GM23338 (cell line): ENCODE measurements around the gene SLC9A3. TPM values are rescaled to one million over a fixed set of nuclear protein-coding genes. Genes with fewer than 3 reads are reported as not detected.

Experiments used
- ATAC-seq: fragments of 200-7000 bp; cut with Tn5 transposase; 3 replicates; pipeline ENCODE4 v1.9.1; 2020
- DNase-seq: peaks from one replicate; pipeline ENCODE4 v3.0.0-alpha.2; 2015; ENCODE audit warnings: low spot score
- H2AFZ ChIP-seq: fragments of 200-600 bp; sonication (generic); 2 replicates; pipeline ENCODE4 v1.8.0; 2016; ENCODE audit warnings: antibody characterized with exemption, mild to moderate bottlenecking, moderate library complexity
- H3F3A ChIP-seq: fragments of 200-600 bp; sonication (generic); replicated peaks from 2 replicates; pipeline ENCODE4 v1.8.0; 2017; ENCODE audit warnings: antibody characterized with exemption, mixed run types, low read depth
- H3K27ac ChIP-seq: fragments of 200-600 bp; sonication (generic); 2 replicates; pipeline ENCODE4 v1.6.1; 2016; ENCODE audit warnings: low read depth
- H3K27me3 ChIP-seq: fragments of 200-600 bp; sonication (generic); 2 replicates; pipeline ENCODE4 v1.8.0; 2016; ENCODE audit warnings: mild to moderate bottlenecking, mixed run types, moderate library complexity; ENCODE audit not compliant: insufficient read depth
- H3K36me3 ChIP-seq: fragments of 200-600 bp; sonication (generic); 2 replicates; pipeline ENCODE4 v1.8.0; 2016; ENCODE audit warnings: mild to moderate bottlenecking; ENCODE audit not compliant: insufficient read depth
- H3K4me1 ChIP-seq: fragments of 200-600 bp; sonication (generic); 2 replicates; pipeline ENCODE4 v1.8.0; 2016; ENCODE audit warnings: mild to moderate bottlenecking, moderate library complexity; ENCODE audit not compliant: insufficient read depth
- H3K4me2 ChIP-seq: fragments of 200-600 bp; sonication (generic); 2 replicates; pipeline ENCODE4 v1.7.1; 2017; ENCODE audit warnings: mixed run types
- H3K4me3 ChIP-seq: fragments of 200-600 bp; sonication (generic); 2 replicates; pipeline ENCODE4 v1.6.1; 2016; ENCODE audit warnings: mixed run types
- H3K79me2 ChIP-seq: fragments of 200-600 bp; sonication (generic); replicated peaks from 2 replicates; pipeline ENCODE4 v1.8.0; 2017; ENCODE audit warnings: mild to moderate bottlenecking; ENCODE audit not compliant: insufficient read depth
- H3K9me2 ChIP-seq: fragments of 200-600 bp; sonication (generic); 2 replicates; pipeline ENCODE4 v1.8.0; 2017; ENCODE audit not compliant: insufficient read depth
- H4K20me1 ChIP-seq: fragments of 200-600 bp; sonication (generic); replicated peaks from 2 replicates; pipeline ENCODE4 v1.8.0; 2017; ENCODE audit warnings: mild to moderate bottlenecking; ENCODE audit not compliant: insufficient read depth
- H3K27ac Mint-ChIP-seq: 2 replicates; pipeline ENCODE4 v1.8.0; 2020; ENCODE audit warnings: inconsistent platforms, mild to moderate bottlenecking, moderate library complexity, mixed read lengths
- H3K27me3 Mint-ChIP-seq: 3 replicates; pipeline ENCODE4 v1.8.0; 2022; ENCODE audit warnings: low read depth, mild to moderate bottlenecking, moderate library complexity, mixed read lengths, inconsistent platforms; ENCODE audit not compliant: insufficient read depth, poor library complexity
- H3K36me3 Mint-ChIP-seq: 3 replicates; pipeline ENCODE4 v1.8.0; 2021; ENCODE audit warnings: low read depth, mild to moderate bottlenecking, inconsistent platforms, moderate library complexity, mixed read lengths
- H3K4me1 Mint-ChIP-seq: 3 replicates; pipeline ENCODE4 v1.8.0; 2020; ENCODE audit warnings: mild to moderate bottlenecking, inconsistent platforms, mixed read lengths
- H3K4me3 Mint-ChIP-seq: 3 replicates; pipeline ENCODE4 v1.8.0; 2021; ENCODE audit warnings: moderate library complexity, mild to moderate bottlenecking, inconsistent platforms, mixed read lengths
- H3K9me3 Mint-ChIP-seq: 3 replicates; pipeline ENCODE4 v1.8.0; 2020; ENCODE audit warnings: moderate library complexity, mild to moderate bottlenecking, inconsistent platforms, mixed read lengths
- EZH2 ChIP-seq: fragments of 200-600 bp; sonication (generic); IDR thresholded peaks from one replicate; pipeline ENCODE4 v1.8.0; 2017; ENCODE audit warnings: antibody characterized with exemption, mild to moderate bottlenecking, low read depth; ENCODE audit not compliant: unreplicated experiment
- EZH2phosphoT487 ChIP-seq: fragments of 200-600 bp; sonication (generic); IDR thresholded peaks from one replicate; pipeline ENCODE4 v1.8.1; 2018; ENCODE audit warnings: antibody characterized with exemption; ENCODE audit not compliant: unreplicated experiment
- JUNB ChIP-seq: IDR thresholded peaks from one replicate; pipeline ENCODE4 v1.6.1; 2016; ENCODE audit warnings: antibody characterized with exemption; ENCODE audit not compliant: unreplicated experiment
- POLR2AphosphoS5 ChIP-seq: IDR thresholded peaks from 2 replicates; pipeline ENCODE4 v1.6.1; 2016; ENCODE audit warnings: antibody characterized with exemption, low read depth
- ZNF114 ChIP-seq: fragments of 250-450 bp; sonication (Bioruptor Pico); IDR thresholded peaks from 2 replicates; pipeline ENCODE4 v1.5.0; 2020; ENCODE audit warnings: mild to moderate bottlenecking, moderate library complexity
- ZNF331 ChIP-seq: fragments of 250-450 bp; sonication (Bioruptor Pico); IDR thresholded peaks from 2 replicates; pipeline ENCODE4 v1.5.0; 2020; ENCODE audit warnings: low read depth, mild to moderate bottlenecking, moderate library complexity
- polyA plus RNA-seq: library from polyadenylated mRNA; unstranded; fragments of >200 nt; fragmentation: Nextera tagmentation; extraction: Ambion mirVana; gene quantifications from 2 replicates; pipeline ENCODE4 v1.2.1, GENCODE V29; 2016
- total RNA-seq: library from RNA; depleted of rRNA; stranded (reverse); fragments of >200 nt; shearing (Covaris generic); gene quantifications from 2 replicates; pipeline ENCODE4 v1.2.3, GENCODE V29; 2014
- TF ChIP-seq, protein P1 (sequence below), 2 experiments: fragments of 200-600 bp in 1 of 2; sonication (generic) in 1 of 2; conservative IDR thresholded peaks; 2 replicates each; pipeline versions ENCODE4 v1.5.1 to v1.6.1; 2016 to 2017; ENCODE audit warnings: antibody characterized with exemption in 2 of 2, low read depth in 2 of 2, mild to moderate bottlenecking in 2 of 2, moderate library complexity in 1 of 2
- TF ChIP-seq, protein P2 (sequence below): IDR thresholded peaks from 2 replicates; pipeline ENCODE4 v1.6.1; 2016; ENCODE audit warnings: antibody characterized with exemption
- TF ChIP-seq, protein P3 (sequence below): fragments of 250-450 bp; sonication (Bioruptor Pico); IDR thresholded peaks from 2 replicates; pipeline ENCODE4 v1.5.0; 2020; ENCODE audit warnings: mild to moderate bottlenecking, moderate library complexity
- TF ChIP-seq, protein P4 (sequence below): IDR thresholded peaks from one replicate; pipeline ENCODE4 v1.6.1; 2018; ENCODE audit warnings: antibody characterized with exemption; ENCODE audit not compliant: unreplicated experiment

Gene SLC9A3
- total and polyA plus RNA-seq, 2 experiments from 2014 or later: 0.39 to 3.1 TPM

DNA sequence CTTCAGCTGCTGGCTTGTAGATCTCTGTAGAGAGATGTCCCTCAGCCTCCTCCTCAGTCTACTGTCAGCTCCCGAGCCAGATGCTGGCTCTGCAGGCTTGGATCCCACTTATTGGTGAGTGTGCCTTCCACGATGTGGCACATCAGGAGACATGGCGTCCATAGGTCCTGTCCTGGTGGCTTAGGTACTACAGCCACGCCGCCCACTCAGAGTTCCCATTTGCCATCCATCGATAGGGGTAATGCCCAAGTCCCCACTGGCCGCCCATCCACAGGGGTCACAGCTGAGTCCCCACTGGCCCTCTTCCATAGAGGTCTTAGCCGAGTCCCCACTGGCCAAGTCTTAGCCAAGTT, 64.0 kb downstream of the SLC9A3 start (continued):
- TF ChIP-seq, protein P1, sequence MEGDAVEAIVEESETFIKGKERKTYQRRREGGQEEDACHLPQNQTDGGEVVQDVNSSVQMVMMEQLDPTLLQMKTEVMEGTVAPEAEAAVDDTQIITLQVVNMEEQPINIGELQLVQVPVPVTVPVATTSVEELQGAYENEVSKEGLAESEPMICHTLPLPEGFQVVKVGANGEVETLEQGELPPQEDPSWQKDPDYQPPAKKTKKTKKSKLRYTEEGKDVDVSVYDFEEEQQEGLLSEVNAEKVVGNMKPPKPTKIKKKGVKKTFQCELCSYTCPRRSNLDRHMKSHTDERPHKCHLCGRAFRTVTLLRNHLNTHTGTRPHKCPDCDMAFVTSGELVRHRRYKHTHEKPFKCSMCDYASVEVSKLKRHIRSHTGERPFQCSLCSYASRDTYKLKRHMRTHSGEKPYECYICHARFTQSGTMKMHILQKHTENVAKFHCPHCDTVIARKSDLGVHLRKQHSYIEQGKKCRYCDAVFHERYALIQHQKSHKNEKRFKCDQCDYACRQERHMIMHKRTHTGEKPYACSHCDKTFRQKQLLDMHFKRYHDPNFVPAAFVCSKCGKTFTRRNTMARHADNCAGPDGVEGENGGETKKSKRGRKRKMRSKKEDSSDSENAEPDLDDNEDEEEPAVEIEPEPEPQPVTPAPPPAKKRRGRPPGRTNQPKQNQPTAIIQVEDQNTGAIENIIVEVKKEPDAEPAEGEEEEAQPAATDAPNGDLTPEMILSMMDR (conservative IDR thresholded peaks at IDR 0.05; ENCODE audit: low read depth in 2 of 2): no peak
- TF ChIP-seq, protein P2, sequence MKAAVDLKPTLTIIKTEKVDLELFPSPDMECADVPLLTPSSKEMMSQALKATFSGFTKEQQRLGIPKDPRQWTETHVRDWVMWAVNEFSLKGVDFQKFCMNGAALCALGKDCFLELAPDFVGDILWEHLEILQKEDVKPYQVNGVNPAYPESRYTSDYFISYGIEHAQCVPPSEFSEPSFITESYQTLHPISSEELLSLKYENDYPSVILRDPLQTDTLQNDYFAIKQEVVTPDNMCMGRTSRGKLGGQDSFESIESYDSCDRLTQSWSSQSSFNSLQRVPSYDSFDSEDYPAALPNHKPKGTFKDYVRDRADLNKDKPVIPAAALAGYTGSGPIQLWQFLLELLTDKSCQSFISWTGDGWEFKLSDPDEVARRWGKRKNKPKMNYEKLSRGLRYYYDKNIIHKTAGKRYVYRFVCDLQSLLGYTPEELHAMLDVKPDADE: no peak
- TF ChIP-seq JUNB: no peak
- TF ChIP-seq, protein P3, sequence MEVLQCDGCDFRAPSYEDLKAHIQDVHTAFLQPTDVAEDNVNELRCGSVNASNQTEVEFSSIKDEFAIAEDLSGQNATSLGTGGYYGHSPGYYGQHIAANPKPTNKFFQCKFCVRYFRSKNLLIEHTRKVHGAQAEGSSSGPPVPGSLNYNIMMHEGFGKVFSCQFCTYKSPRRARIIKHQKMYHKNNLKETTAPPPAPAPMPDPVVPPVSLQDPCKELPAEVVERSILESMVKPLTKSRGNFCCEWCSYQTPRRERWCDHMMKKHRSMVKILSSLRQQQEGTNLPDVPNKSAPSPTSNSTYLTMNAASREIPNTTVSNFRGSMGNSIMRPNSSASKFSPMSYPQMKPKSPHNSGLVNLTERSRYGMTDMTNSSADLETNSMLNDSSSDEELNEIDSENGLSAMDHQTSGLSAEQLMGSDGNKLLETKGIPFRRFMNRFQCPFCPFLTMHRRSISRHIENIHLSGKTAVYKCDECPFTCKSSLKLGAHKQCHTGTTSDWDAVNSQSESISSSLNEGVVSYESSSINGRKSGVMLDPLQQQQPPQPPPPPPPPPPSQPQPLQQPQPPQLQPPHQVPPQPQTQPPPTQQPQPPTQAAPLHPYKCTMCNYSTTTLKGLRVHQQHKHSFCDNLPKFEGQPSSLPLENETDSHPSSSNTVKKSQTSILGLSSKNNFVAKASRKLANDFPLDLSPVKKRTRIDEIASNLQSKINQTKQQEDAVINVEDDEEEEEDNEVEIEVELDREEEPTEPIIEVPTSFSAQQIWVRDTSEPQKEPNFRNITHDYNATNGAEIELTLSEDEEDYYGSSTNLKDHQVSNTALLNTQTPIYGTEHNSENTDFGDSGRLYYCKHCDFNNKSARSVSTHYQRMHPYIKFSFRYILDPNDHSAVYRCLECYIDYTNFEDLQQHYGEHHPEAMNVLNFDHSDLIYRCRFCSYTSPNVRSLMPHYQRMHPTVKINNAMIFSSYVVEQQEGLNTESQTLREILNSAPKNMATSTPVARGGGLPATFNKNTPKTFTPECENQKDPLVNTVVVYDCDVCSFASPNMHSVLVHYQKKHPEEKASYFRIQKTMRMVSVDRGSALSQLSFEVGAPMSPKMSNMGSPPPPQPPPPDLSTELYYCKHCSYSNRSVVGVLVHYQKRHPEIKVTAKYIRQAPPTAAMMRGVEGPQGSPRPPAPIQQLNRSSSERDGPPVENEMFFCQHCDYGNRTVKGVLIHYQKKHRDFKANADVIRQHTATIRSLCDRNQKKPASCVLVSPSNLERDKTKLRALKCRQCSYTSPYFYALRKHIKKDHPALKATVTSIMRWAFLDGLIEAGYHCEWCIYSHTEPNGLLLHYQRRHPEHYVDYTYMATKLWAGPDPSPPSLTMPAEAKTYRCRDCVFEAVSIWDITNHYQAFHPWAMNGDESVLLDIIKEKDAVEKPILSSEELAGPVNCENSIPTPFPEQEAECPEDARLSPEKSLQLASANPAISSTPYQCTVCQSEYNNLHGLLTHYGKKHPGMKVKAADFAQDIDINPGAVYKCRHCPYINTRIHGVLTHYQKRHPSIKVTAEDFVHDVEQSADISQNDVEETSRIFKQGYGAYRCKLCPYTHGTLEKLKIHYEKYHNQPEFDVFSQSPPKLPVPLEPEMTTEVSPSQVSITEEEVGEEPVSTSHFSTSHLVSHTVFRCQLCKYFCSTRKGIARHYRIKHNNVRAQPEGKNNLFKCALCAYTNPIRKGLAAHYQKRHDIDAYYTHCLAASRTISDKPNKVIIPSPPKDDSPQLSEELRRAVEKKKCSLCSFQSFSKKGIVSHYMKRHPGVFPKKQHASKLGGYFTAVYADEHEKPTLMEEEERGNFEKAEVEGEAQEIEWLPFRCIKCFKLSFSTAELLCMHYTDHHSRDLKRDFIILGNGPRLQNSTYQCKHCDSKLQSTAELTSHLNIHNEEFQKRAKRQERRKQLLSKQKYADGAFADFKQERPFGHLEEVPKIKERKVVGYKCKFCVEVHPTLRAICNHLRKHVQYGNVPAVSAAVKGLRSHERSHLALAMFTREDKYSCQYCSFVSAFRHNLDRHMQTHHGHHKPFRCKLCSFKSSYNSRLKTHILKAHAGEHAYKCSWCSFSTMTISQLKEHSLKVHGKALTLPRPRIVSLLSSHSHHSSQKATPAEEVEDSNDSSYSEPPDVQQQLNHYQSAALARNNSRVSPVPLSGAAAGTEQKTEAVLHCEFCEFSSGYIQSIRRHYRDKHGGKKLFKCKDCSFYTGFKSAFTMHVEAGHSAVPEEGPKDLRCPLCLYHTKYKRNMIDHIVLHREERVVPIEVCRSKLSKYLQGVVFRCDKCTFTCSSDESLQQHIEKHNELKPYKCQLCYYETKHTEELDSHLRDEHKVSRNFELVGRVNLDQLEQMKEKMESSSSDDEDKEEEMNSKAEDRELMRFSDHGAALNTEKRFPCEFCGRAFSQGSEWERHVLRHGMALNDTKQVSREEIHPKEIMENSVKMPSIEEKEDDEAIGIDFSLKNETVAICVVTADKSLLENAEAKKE (CRISPR knock-in tag): no peak

DNA sequence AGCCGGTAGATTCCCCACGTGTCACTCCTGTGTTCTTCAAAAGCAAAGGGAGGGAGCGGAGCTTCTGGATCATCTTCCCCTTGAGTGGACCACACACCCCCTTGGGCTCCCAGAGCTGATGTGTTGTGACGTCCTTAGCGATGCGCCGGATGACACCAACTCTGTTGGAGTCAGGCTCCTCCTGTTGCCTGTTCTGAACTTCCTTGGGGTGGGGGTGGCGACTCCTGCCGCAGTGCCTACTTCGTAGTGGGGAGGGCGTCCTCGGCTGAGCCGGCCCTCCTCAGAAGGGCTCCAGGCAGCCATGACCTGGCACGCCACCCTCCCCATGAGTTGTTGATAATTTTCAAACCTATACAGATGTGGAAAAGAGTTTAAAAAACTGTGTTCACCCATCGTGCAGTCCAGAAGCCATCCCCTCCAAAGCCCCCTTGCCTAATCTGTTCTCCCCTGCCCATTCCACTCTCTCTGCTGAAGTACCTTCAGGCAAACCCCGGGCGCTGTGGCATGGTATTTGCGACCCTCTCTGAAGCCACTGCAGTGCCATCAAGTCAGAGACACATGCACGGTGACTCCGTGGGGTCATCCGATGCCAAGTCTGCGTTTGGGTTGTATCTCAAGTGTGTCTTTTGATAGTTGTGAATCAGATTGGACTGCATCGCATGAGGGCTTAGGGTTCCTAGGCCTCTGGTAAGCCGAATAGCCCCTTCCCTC, 64.5 kb downstream of the SLC9A3 start:
- ATAC-seq (no peak), DNase-seq (no peak)
- peaks cover 4% of the 10 kb centered on the region for H3K4me1 ChIP-seq
- Mint-ChIP-seq H3K4me3 (no peak overlapping the region), H3K36me3 (peaks cover 46% of the 10 kb centered on the region), H3K27me3 (no peaks in the 10 kb centered on the region), H3K9me3 (no peaks in the 10 kb centered on the region), H3K27ac (no peak overlapping the region), H3K4me1 (peaks cover 7% of the 10 kb centered on the region)
- no peak overlapping the region for H3K27ac ChIP-seq
- no peaks in the 10 kb centered on the region for H3K27me3 ChIP-seq
- TF ChIP-seq EZH2 (no peak), ZNF331 (CRISPR knock-in tag) (no peak), POLR2AphosphoS5 (no peak), ZNF114 (CRISPR knock-in tag) (no peak), JUNB (no peak), EZH2phosphoT487 (no peak)
- TF ChIP-seq, protein P4, sequence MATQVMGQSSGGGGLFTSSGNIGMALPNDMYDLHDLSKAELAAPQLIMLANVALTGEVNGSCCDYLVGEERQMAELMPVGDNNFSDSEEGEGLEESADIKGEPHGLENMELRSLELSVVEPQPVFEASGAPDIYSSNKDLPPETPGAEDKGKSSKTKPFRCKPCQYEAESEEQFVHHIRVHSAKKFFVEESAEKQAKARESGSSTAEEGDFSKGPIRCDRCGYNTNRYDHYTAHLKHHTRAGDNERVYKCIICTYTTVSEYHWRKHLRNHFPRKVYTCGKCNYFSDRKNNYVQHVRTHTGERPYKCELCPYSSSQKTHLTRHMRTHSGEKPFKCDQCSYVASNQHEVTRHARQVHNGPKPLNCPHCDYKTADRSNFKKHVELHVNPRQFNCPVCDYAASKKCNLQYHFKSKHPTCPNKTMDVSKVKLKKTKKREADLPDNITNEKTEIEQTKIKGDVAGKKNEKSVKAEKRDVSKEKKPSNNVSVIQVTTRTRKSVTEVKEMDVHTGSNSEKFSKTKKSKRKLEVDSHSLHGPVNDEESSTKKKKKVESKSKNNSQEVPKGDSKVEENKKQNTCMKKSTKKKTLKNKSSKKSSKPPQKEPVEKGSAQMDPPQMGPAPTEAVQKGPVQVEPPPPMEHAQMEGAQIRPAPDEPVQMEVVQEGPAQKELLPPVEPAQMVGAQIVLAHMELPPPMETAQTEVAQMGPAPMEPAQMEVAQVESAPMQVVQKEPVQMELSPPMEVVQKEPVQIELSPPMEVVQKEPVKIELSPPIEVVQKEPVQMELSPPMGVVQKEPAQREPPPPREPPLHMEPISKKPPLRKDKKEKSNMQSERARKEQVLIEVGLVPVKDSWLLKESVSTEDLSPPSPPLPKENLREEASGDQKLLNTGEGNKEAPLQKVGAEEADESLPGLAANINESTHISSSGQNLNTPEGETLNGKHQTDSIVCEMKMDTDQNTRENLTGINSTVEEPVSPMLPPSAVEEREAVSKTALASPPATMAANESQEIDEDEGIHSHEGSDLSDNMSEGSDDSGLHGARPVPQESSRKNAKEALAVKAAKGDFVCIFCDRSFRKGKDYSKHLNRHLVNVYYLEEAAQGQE: no peak
- no peaks in the 10 kb centered on the region for H3K9me2 ChIP-seq
- no peak overlapping the region for H3K4me3 ChIP-seq
- H3K4me2 ChIP-seq: no peak overlapping the region
- no peak overlapping the region for H2AFZ ChIP-seq
- peaks cover 20% of the 10 kb centered on the region; the same call in 1 of the 2 replicates for H3K36me3 ChIP-seq
- H3K79me2 ChIP-seq: peaks cover 14% of the 10 kb centered on the region
- no peaks in the 10 kb centered on the region for H3F3A ChIP-seq
- no peaks in the 10 kb centered on the region for H4K20me1 ChIP-seq
